H9 (cell line): ENCODE measurements around the gene FAM120C. TPM values are rescaled to one million over a fixed set of nuclear protein-coding genes. Genes with fewer than 3 reads are reported as not detected.

Source experiments
- DNase-seq: peaks from one replicate; pipeline ENCODE4 v3.0.0-alpha.2; 2017
- H2AFZ ChIP-seq: one replicate; pipeline ENCODE4 v1.6.1; 2013; ENCODE audit warnings: mild to moderate bottlenecking, low read length, control low read depth, moderate library complexity
- H2AK5ac ChIP-seq: 2 replicates; pipeline ENCODE4 v1.6.1; 2013; ENCODE audit warnings: low read length, control low read depth, mixed read lengths; ENCODE audit not compliant: insufficient read length
- H2BK120ac ChIP-seq: one replicate; pipeline ENCODE4 v1.6.1; 2013; ENCODE audit warnings: low read depth, mild to moderate bottlenecking, low read length, control low read depth, inconsistent platforms; ENCODE audit not compliant: poor library complexity, severe bottlenecking
- H2BK12ac ChIP-seq: 2 replicates; pipeline ENCODE4 v1.6.1; 2013; ENCODE audit warnings: low read length, control low read depth, mixed read lengths, low read depth; ENCODE audit not compliant: insufficient read length
- H2BK15ac ChIP-seq: 2 replicates; pipeline ENCODE4 v1.6.1; 2013; ENCODE audit warnings: low read depth, low read length, control low read depth
- H2BK20ac ChIP-seq: one replicate; pipeline ENCODE4 v1.6.1; 2013; ENCODE audit warnings: low read depth, mild to moderate bottlenecking, low read length, control low read depth, inconsistent platforms; ENCODE audit not compliant: poor library complexity, severe bottlenecking
- H2BK5ac ChIP-seq: 2 replicates; pipeline ENCODE4 v1.6.1; 2013; ENCODE audit warnings: low read length, control low read depth, mixed read lengths; ENCODE audit not compliant: insufficient read length
- H3K14ac ChIP-seq: 2 replicates; pipeline ENCODE4 v1.6.1; 2013; ENCODE audit warnings: low read length, control low read depth; ENCODE audit not compliant: insufficient read depth
- H3K18ac ChIP-seq: 2 replicates; pipeline ENCODE4 v1.6.1; 2013; ENCODE audit warnings: low read depth, mild to moderate bottlenecking, mixed read lengths, low read length, control low read depth; ENCODE audit not compliant: insufficient read length
- H3K23ac ChIP-seq: 2 replicates; pipeline ENCODE4 v1.6.1; 2013; ENCODE audit warnings: low read length, control low read depth, mixed read lengths, low read depth; ENCODE audit not compliant: insufficient read length
- H3K23me2 ChIP-seq: 2 replicates; pipeline ENCODE4 v1.6.1; 2013; ENCODE audit warnings: low read depth, mild to moderate bottlenecking, mixed read lengths, low read length, control low read depth; ENCODE audit not compliant: insufficient read length, poor library complexity, severe bottlenecking
- H3K27ac ChIP-seq: 2 replicates; pipeline ENCODE4 v1.5.1; 2013; ENCODE audit warnings: low read length, control low read depth, mixed read lengths, low read depth; ENCODE audit not compliant: insufficient read length
- H3K27me3 ChIP-seq: 2 replicates; pipeline ENCODE4 v1.6.1; 2013; ENCODE audit warnings: low read length, control low read depth, inconsistent platforms; ENCODE audit not compliant: insufficient read depth
- H3K4ac ChIP-seq: 2 replicates; pipeline ENCODE4 v1.6.1; 2013; ENCODE audit warnings: low read depth, mild to moderate bottlenecking, control low read depth, inconsistent platforms, low read length, moderate library complexity
- H3K4me1 ChIP-seq: 2 replicates; pipeline ENCODE4 v1.6.1; 2013; ENCODE audit warnings: low read length, control low read depth, inconsistent platforms; ENCODE audit not compliant: insufficient read depth
- H3K4me2 ChIP-seq: 2 replicates; pipeline ENCODE4 v1.6.1; 2013; ENCODE audit warnings: low read length, control low read depth, mixed read lengths; ENCODE audit not compliant: insufficient read length, insufficient read depth
- H3K56ac ChIP-seq: 2 replicates; pipeline ENCODE4 v1.6.1; 2013; ENCODE audit warnings: low read depth, mild to moderate bottlenecking, mixed read lengths, low read length, control low read depth; ENCODE audit not compliant: insufficient read length
- H3K79me1 ChIP-seq: 2 replicates; pipeline ENCODE4 v1.6.1; 2013; ENCODE audit warnings: low read depth, mild to moderate bottlenecking, moderate library complexity, low read length, control low read depth, inconsistent platforms; ENCODE audit not compliant: insufficient read depth, poor library complexity, severe bottlenecking
- H3K79me2 ChIP-seq: 2 replicates; pipeline ENCODE4 v1.6.1; 2013; ENCODE audit warnings: low read length, control low read depth, inconsistent platforms; ENCODE audit not compliant: insufficient read depth
- H3K9ac ChIP-seq: 2 replicates; pipeline ENCODE4 v1.6.1; 2013; ENCODE audit warnings: low read length, control low read depth, mixed read lengths; ENCODE audit not compliant: insufficient read length; ENCODE audit errors: extremely low read depth
- H3K9me3 ChIP-seq: one replicate; pipeline ENCODE4 v1.6.1; 2013; ENCODE audit warnings: low read depth, low read length, inconsistent platforms; ENCODE audit not compliant: control insufficient read depth
- H3T11ph ChIP-seq: one replicate; pipeline ENCODE4 v1.6.1; 2013; ENCODE audit warnings: mild to moderate bottlenecking, low read length, control low read depth, inconsistent platforms
- H4K20me1 ChIP-seq: one replicate; pipeline ENCODE4 v1.6.1; 2013; ENCODE audit not compliant: control insufficient read depth, insufficient read length, insufficient read depth
- H4K5ac ChIP-seq: 2 replicates; pipeline ENCODE4 v1.6.1; 2013; ENCODE audit warnings: low read depth, mild to moderate bottlenecking, mixed read lengths, low read length, control low read depth; ENCODE audit not compliant: insufficient read length
- H4K8ac ChIP-seq: replicated peaks from 2 replicates; pipeline ENCODE4 v1.6.1; 2013; ENCODE audit warnings: low read length, control low read depth, mixed read lengths, low read depth; ENCODE audit not compliant: insufficient read length
- H4K91ac ChIP-seq: 2 replicates; pipeline ENCODE4 v1.6.1; 2013; ENCODE audit warnings: low read depth, mild to moderate bottlenecking, moderate library complexity, mixed read lengths, low read length, control low read depth; ENCODE audit not compliant: insufficient read length
- H3K27ac Mint-ChIP-seq, 3 experiments: 2 replicates in 2 of 3; 3 replicates in 1 of 3; pipeline ENCODE4 v1.8.0; 2020 to 2021; ENCODE audit warnings: mixed read lengths in 3 of 3, mild to moderate bottlenecking in 1 of 3, moderate library complexity in 1 of 3
- H3K27me3 Mint-ChIP-seq: 2 replicates; pipeline ENCODE4 v1.8.0; 2021; ENCODE audit warnings: low read depth, mild to moderate bottlenecking, moderate library complexity, mixed read lengths
- H3K36me3 Mint-ChIP-seq, 3 experiments: 2 replicates in 2 of 3; 3 replicates in 1 of 3; pipeline ENCODE4 v1.8.0; 2020 to 2021; ENCODE audit warnings: low read depth in 3 of 3, mixed read lengths in 3 of 3; ENCODE audit not compliant: insufficient read depth in 1 of 3
- H3K4me1 Mint-ChIP-seq, 2 experiments: 2 replicates each; pipeline ENCODE4 v1.8.0; 2020; ENCODE audit warnings: mixed read lengths in 2 of 2
- H3K4me3 Mint-ChIP-seq, 2 experiments: 2 replicates in 1 of 2; 3 replicates in 1 of 2; pipeline ENCODE4 v1.8.0; 2020 to 2021; ENCODE audit warnings: mild to moderate bottlenecking in 2 of 2, mixed read lengths in 2 of 2, moderate library complexity in 1 of 2
- H3K9me3 Mint-ChIP-seq, 2 experiments: 2 replicates in 1 of 2; 3 replicates in 1 of 2; pipeline ENCODE4 v1.8.0; 2020; ENCODE audit warnings: mild to moderate bottlenecking in 2 of 2, mixed read lengths in 2 of 2, moderate library complexity in 1 of 2
- CTCF ChIP-seq: fragments of 200-600 bp; sonication (generic); conservative IDR thresholded peaks from 3 replicates; pipeline ENCODE4 v1.8.0; 2021; ENCODE audit warnings: antibody characterized with exemption, mild to moderate bottlenecking
- WGBS: extraction: QIAGEN DNeasy Blood & Tissue Kit; methylation state at CpG from one replicate; pipeline ENCODE4 v1.1.7; 2013; ENCODE audit warnings: missing lambda C conversion rate, low lambda C conversion rate, mixed read lengths; ENCODE audit not compliant: insufficient read length; ENCODE audit errors: extremely low coverage; 5-methylcytosine and 5-hydroxymethylcytosine counted together
- total RNA-seq: library from RNA; stranded (reverse); gene quantifications from 2 replicates; pipeline ENCODE4 v1.2.1, GENCODE V29; 2021

The FAM120C gene
- total RNA-seq, 1 experiment from 2014 or later: 9.2 TPM

GRCh38 chrX:54085666-54086065, 97.4 kb downstream of the FAM120C start:
- H3K9me3 Mint-ChIP-seq: peaks cover 61 to 75% of the 10 kb centered on the region in 2 experiments
- no CpG with 5 or more reads among the region's 6 CpGs for WGBS
- no peak for TF ChIP-seq CTCF

More at GRCh38 chrX:54085666-54086065, 97.4 kb downstream of the FAM120C start:
- peaks cover 2 to 16% (median 8%) of the 10 kb centered on the region in 3 experiments; a peak in 6 of 7 replicates for H3K36me3 Mint-ChIP-seq
- no peaks in the 10 kb centered on the region for H3K4me1 ChIP-seq
- no peak overlapping the region; a peak in 1 of 5 replicates for H3K4me3 Mint-ChIP-seq
- no peaks in the 10 kb centered on the region for H3K79me2 ChIP-seq
- no peak overlapping the region for H3K18ac ChIP-seq
- no peak overlapping the region for H3K27ac ChIP-seq
- H2BK15ac ChIP-seq: no peak overlapping the region
- peaks cover 9% of the 10 kb centered on the region for H3K9me3 ChIP-seq
- H4K20me1 ChIP-seq: no peaks in the 10 kb centered on the region
- H3K4me1 Mint-ChIP-seq: no peaks in the 10 kb centered on the region
- no peak overlapping the region for H3K27ac Mint-ChIP-seq
- no peak overlapping the region for H3K9ac ChIP-seq
- no peaks in the 10 kb centered on the region for H3K27me3 ChIP-seq
- H2AFZ ChIP-seq: no peak overlapping the region
- no peak overlapping the region for H3K23ac ChIP-seq
- H3K4ac ChIP-seq: no peak overlapping the region
- no peak overlapping the region for H3K56ac ChIP-seq
- H2BK5ac ChIP-seq: no peak overlapping the region
- no peak overlapping the region for H3K4me2 ChIP-seq
- no peaks in the 10 kb centered on the region for H3K79me1 ChIP-seq
- no peak overlapping the region for H4K5ac ChIP-seq
- H3K23me2 ChIP-seq: no peaks in the 10 kb centered on the region
- H2BK120ac ChIP-seq: no peak overlapping the region
- no peak for DNase-seq
- H2AK5ac ChIP-seq: no peak overlapping the region
- H4K91ac ChIP-seq: no peak overlapping the region
- no peak overlapping the region for H4K8ac ChIP-seq
- no peaks in the 10 kb centered on the region for H3K27me3 Mint-ChIP-seq
- H2BK20ac ChIP-seq: no peak overlapping the region
- H3T11ph ChIP-seq: no peak overlapping the region
- H3K14ac ChIP-seq: no peak overlapping the region
- no peak overlapping the region for H2BK12ac ChIP-seq
